DND-41 (cell line): Measurements from ENCODE around the gene BTRC.

Experiments used
- ATAC-seq: fragments of 200-7000 bp; cut with Tn5 transposase; 3 replicates; pipeline ENCODE4 v1.9.1; 2021; ENCODE audit warnings: low read depth; ENCODE audit not compliant: insufficient read depth
- DNase-seq: peaks from one replicate; pipeline ENCODE4 v3.0.0-alpha.2; 2020
- H2AFZ ChIP-seq: 2 replicates; pipeline ENCODE4 v1.6.0; 2012; ENCODE audit warnings: low read depth, low read length
- H3K27ac ChIP-seq: 2 replicates; pipeline ENCODE4 v1.5.1; 2012; ENCODE audit warnings: low read length, inconsistent platforms
- H3K27me3 ChIP-seq: fragments of 200-600 bp; sonication (generic); 2 replicates; pipeline ENCODE4 v1.6.0; 2012; ENCODE audit warnings: low read length, mild to moderate bottlenecking, inconsistent platforms; ENCODE audit not compliant: insufficient read depth, poor library complexity
- H3K36me3 ChIP-seq: 2 replicates; pipeline ENCODE4 v1.5.1; 2012; ENCODE audit warnings: low read length, inconsistent platforms; ENCODE audit not compliant: insufficient read depth
- H3K4me1 ChIP-seq: 2 replicates; pipeline ENCODE4 v1.5.1; 2012; ENCODE audit warnings: mild to moderate bottlenecking, low read length; ENCODE audit not compliant: insufficient read depth
- H3K4me2 ChIP-seq: 2 replicates; pipeline ENCODE4 v1.6.0; 2012; ENCODE audit warnings: mild to moderate bottlenecking, moderate library complexity, low read length, inconsistent platforms; ENCODE audit not compliant: insufficient read depth
- H3K4me3 ChIP-seq, 2 experiments: fragments of 200-600 bp in 1 of 2; shearing (Covaris generic) in 1 of 2; 2 replicates each; pipeline ENCODE4 v1.5.1; 2012 to 2016; ENCODE audit warnings: inconsistent platforms in 2 of 2, low read length in 2 of 2, mild to moderate bottlenecking in 2 of 2, low read depth in 1 of 2, moderate library complexity in 1 of 2
- H3K79me2 ChIP-seq: 2 replicates; pipeline ENCODE4 v1.6.0; 2012; ENCODE audit warnings: low read length, inconsistent platforms; ENCODE audit not compliant: insufficient read depth
- H3K9ac ChIP-seq: 2 replicates; pipeline ENCODE4 v1.6.0; 2012; ENCODE audit warnings: low read depth, mild to moderate bottlenecking, inconsistent platforms, low read length, moderate library complexity
- H3K9me3 ChIP-seq: 2 replicates; pipeline ENCODE4 v1.5.1; 2012; ENCODE audit warnings: low read length, moderate library complexity, mild to moderate bottlenecking, inconsistent platforms; ENCODE audit not compliant: insufficient read depth, severe bottlenecking
- H4K20me1 ChIP-seq: 2 replicates; pipeline ENCODE4 v1.6.0; 2012; ENCODE audit warnings: low read length; ENCODE audit not compliant: insufficient read depth
- CTCF ChIP-seq: IDR thresholded peaks from 2 replicates; pipeline ENCODE4 v1.5.1; 2012; ENCODE audit warnings: borderline replicate concordance, low read length, moderate library complexity, mild to moderate bottlenecking; ENCODE audit not compliant: poor library complexity, severe bottlenecking; ENCODE audit errors: extremely low read depth
- EZH2 ChIP-seq: IDR thresholded peaks from 3 replicates; pipeline ENCODE4 v1.6.1; 2012; ENCODE audit warnings: borderline replicate concordance, low read depth, mild to moderate bottlenecking, moderate library complexity, low read length, inconsistent platforms; ENCODE audit not compliant: severe bottlenecking

The BTRC gene

GRCh38 chr10:101403161-101403560 lies 49.2 kb downstream of the BTRC start:
- H3K27ac ChIP-seq, result no peak overlapping the region
- ATAC-seq, result no peak

GRCh38 chr10:101405001-101405400 lies 51.0 kb downstream of the BTRC start:
- no peaks in the 10 kb centered on the region for H3K27me3 ChIP-seq
- H3K4me1 ChIP-seq, result no peaks in the 10 kb centered on the region
- H2AFZ ChIP-seq, result no peak overlapping the region
- H3K4me2 ChIP-seq, result no peak overlapping the region
- H3K27ac ChIP-seq, result no peak overlapping the region
- H3K79me2 ChIP-seq, result peaks cover 23% of the 10 kb centered on the region
- H3K4me3 ChIP-seq, result no peak overlapping the region
- H3K36me3 ChIP-seq, result peaks cover 3% of the 10 kb centered on the region; the same call in 1 of the 2 replicates
- TF ChIP-seq EZH2, result no peak
- no peak for TF ChIP-seq CTCF
- H3K9me3 ChIP-seq, result no peaks in the 10 kb centered on the region
- peaks cover 8% of the 10 kb centered on the region; the same call in 1 of the 2 replicates for H4K20me1 ChIP-seq
- ATAC-seq (no peak), DNase-seq (no peak)
- H3K9ac ChIP-seq, result no peak overlapping the region

More at GRCh38 chr10:101403161-101403560, 49.2 kb downstream of the BTRC start:
- Histone ChIP-seq H2AFZ (no peak overlapping the region), H4K20me1 (peaks cover 11% of the 10 kb centered on the region; the same call in 1 of the 2 replicates), H3K4me1 (no peaks in the 10 kb centered on the region), H3K36me3 (no peaks in the 10 kb centered on the region), H3K79me2 (peaks cover 28% of the 10 kb centered on the region), H3K4me3 (no peak overlapping the region), H3K9me3 (no peaks in the 10 kb centered on the region), H3K4me2 (no peak overlapping the region), H3K27me3 (no peaks in the 10 kb centered on the region), H3K9ac (no peak overlapping the region)
- TF ChIP-seq EZH2, result no peak
- TF ChIP-seq CTCF, result no peak
- DNase-seq, result no peak

GRCh38 chr10:101411598-101411997 lies 57.6 kb downstream of the BTRC start:
- ATAC-seq (no peak), DNase-seq (no peak)
- H3K4me2 ChIP-seq, result no peak overlapping the region
- H3K4me1 ChIP-seq, result no peaks in the 10 kb centered on the region
- no peak overlapping the region for H3K27ac ChIP-seq
- H3K9ac ChIP-seq, result no peak overlapping the region
- H3K27me3 ChIP-seq, result no peaks in the 10 kb centered on the region
- no peak overlapping the region for H2AFZ ChIP-seq
- H3K79me2 ChIP-seq, result peaks cover 12% of the 10 kb centered on the region
- H3K9me3 ChIP-seq, result peaks cover 6% of the 10 kb centered on the region
- peaks cover 3% of the 10 kb centered on the region; the same call in 1 of the 2 replicates for H3K36me3 ChIP-seq
- no peak overlapping the region for H3K4me3 ChIP-seq
- no peaks in the 10 kb centered on the region for H4K20me1 ChIP-seq
- TF ChIP-seq EZH2, result no peak

GRCh38 chr10:101414034-101414433 lies 60.1 kb downstream of the BTRC start:
- Histone ChIP-seq H3K9me3 (peaks cover 6% of the 10 kb centered on the region), H3K4me3 (no peak overlapping the region), H3K9ac (no peak overlapping the region), H2AFZ (no peak overlapping the region), H4K20me1 (no peaks in the 10 kb centered on the region), H3K27me3 (no peaks in the 10 kb centered on the region), H3K36me3 (peaks cover 3% of the 10 kb centered on the region; the same call in 1 of the 2 replicates), H3K4me2 (no peak overlapping the region), H3K27ac (no peak overlapping the region), H3K79me2 (peaks cover 8% of the 10 kb centered on the region), H3K4me1 (no peaks in the 10 kb centered on the region)
- DNase-seq (no peak), ATAC-seq (no peak)
- TF ChIP-seq CTCF (no peak), EZH2 (no peak)
